ENCODE results near the gene ATF7.

Gene ATF7

DNA sequence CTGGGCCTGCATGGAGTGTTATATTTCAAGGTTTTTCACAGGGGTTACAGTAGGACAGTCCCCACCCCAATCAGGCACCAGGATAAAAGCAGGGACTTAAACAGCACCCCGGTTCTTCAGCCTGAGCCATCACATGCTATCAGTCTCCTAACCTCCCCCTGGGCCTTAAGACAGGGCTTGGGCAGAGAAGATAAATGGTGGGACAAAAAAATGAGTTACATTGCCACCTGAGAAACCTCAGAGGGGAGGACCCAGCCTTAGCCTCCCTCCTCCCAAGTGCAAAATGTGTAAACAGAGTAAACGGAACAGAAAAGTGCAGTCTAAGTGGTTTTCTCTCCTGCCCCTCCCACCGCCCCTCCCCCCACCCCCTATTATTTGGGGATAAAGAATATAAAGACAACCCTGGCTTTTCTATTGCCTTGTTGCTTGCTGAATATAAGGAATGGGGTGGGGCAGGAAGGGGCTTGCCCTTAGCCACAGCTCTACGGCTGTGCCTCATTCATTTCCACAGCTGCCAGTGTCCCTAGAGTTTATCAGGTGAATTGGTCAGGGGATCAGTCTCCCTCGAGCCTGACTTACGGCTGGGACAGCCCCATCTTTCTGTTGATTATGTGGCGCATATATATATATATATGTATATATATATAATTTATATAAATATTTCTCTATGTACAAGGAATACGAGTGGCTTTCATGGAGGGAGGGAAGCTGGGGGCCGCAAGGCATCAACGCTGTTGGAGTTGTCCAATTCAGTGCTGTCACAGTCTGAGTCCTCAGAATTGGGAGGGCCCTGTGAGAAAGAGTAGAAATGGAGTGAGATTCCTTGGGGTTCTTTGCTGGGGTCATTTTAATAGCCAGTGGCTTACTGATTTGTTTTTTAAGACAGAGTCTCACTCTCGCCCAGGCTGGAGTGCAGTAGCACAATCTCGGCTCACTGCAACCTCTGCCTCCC is 145.4 kb downstream of the ATF7 start:
- no peak for DNase-seq

GRCh38 chr12:53479331-53479730 is 146.9 kb downstream of the ATF7 start:
- DNase-seq: no peak

- DNase-seq: no peak
Measured at GRCh38 chr12:53478865-53479264, 147.3 kb downstream of the ATF7 start.

DNA sequence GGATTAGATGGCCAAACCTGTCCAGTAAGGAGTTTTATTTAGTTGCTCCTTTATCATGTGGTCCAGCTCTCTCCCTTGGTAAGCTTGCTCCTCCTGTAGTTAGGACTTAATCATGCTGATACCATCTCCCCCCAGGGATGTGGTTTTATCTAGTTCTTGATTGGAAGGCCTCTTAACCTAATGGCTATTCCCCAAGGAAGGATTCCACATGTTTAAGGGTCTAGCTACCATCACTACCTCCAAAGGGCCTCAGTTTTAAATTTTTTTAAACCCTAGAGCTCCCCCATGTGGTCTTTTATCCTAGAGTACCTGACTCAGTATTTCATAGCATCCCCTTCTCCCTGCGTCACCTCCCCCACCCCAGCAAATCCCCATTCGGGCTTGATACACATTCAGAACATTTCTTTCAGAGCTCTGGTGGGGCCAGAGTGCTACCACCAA is 149.4 kb downstream of the ATF7 start:
- no peak for DNase-seq

GRCh38 chr12:53474819-53475218 is 151.4 kb downstream of the ATF7 start:
- no peak for DNase-seq

- no peak for DNase-seq
Measured at GRCh38 chr12:53474077-53474476, 152.1 kb downstream of the ATF7 start.

GRCh38 chr12:53472056-53472582 is 154.1 kb downstream of the ATF7 start:
- no peak for DNase-seq

GRCh38 chr12:53468282-53468681 is 157.9 kb downstream of the ATF7 start:
- DNase-seq: no peak

GRCh38 chr12:53467880-53468279 is 158.3 kb downstream of the ATF7 start:
- DNase-seq: no peak

DNA sequence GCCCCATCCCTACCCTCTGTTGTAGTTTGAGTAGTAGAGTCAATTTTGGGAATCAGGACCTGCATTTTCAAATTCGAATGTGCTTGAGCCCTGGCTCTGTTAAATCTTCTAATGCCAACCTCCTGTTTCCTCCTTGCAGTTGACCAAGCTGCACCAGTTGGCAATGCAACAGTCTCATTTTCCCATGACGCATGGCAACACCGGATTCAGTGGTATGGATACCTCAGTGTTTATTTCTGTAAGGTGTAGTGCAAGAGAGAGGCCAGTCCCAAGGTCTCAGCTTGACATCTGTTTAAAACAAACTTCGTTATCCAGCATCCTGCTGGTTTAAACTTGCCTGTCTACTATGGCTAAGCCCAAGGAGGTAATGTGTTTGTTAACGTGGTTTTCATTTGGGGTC is 159.1 kb downstream of the ATF7 start:
- DNase-seq: no peak

DNA sequence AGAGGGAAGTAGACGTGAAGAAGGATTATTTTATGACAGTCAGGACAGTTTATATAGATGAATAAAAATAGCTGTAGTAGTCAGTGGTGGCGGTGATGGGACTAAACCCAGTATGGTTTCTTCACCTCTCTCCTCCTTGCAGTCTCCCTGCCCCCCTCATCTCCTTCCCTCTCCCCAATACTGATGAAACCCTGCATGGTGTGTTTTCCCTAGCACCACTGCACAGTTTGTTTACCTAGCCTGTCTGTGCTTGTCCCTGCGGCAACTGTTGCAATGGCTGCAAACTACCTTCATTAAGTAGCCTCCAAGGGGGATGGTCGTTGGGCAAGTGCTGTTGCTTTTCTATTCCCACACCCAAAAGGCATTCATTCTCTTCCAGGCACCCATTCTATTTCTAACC is 159.5 kb downstream of the ATF7 start:
- DNase-seq: no peak

DNA sequence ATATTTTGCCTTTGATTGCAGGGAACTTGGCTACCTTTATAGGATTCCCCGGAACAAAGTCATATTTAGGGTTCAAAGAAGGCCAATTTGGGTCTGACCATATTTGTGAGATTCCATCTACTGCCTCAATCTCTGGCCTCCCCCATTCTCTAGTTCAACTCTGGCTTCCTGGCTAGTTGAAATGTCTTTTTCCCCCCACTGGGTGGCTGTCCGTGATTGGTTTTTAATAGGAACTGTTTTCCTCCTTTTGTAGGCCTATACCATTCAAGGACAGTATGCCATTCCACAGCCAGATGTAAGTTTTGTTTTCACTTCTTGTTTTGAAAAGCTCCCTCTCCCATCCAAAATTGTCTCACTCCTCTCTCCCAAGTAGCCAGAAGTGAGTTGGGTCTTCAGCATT is 160.5 kb downstream of the ATF7 start:
- no peak for DNase-seq

DNA sequence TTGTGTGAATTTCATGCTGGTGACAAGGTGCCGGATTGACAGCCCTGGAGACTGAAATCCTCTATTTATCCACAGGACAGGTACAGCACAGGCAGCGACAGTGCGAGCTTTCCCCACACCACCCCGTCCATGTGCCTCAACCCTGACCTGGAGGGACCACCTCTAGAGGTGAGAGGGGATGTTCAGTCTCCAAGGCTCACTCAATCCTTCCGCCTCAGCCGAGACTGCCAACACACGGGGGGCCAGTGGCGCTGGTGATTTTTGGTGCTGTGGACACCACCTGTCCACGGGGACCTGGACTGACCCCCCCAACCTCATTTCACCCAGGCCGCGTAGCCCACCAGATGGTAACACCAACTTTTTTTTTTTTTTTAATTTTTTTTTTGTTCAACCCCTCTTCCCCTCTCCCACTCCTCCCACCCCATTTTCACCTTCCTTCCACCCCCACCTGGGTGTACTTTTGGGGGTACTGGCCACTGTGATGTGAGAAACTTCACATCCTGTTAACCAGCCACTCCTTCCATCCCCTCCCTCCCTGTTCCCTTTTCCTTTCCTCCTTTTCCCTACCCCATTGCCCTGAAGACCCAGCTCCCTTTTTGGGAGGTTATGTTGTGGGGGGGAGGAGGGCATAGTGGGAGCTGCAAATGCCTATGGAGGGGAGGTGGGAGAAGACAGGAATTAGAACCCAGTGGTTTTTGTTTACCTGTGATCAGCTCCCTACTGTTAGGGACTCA is 161.3 kb downstream of the ATF7 start:
- DNase-seq: no peak

DNA sequence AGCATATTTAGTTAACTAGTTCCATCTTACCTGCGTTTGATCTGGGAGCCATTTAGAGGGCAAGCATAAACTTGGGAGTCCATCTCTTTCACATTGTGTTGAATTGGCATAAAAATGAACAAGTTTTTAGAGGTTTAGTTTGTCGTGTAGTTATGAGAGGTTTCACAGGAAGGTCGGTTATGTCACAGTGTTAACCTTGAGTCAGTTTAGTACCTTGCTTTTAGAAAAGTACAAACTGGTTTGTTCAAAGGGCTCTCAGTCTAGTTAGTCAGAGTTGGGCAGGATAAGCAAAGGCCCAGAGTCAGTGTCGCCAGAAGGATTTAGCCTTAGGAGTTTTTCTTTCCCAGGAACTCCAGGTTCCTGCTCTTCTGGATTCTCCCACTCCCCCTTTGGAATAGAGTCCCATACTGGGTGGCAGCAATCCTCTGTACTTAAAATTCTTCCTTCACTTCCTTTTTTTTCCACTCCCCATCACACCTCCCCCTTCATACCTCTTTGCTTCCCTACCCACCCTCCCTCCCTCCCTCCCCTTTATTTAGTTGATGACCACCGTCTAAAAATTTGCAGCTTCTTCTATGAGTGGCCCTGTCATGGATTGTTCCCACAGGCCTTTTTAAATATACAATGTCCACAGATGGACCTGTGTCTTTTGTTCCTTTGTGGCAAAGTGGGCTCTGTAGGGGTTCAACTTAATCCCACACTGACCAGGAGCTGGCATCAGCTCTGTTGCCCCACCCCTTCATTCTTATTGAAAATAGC is 162.2 kb downstream of the ATF7 start:
- no peak for DNase-seq

DNA sequence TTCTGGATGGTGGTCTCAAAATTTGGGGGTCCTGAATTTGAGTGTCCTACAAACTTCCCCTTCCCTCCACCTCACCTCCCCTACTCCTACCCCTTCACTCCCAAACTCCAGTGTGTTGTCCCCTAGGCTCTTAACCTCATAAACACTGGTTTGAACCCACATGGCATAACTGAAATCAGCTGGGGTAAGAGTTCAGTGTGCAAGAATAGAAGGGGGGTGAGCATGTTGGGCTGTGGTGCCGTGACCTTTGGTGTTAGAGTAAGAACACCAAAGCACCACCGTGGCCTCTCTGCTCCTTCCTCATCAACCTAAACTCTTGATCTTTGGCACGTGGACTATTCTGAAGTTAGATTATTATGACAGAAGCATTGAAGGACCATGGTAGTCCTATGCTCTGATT is 163.2 kb downstream of the ATF7 start:
- DNase-seq: peak; percentile 47

DNA sequence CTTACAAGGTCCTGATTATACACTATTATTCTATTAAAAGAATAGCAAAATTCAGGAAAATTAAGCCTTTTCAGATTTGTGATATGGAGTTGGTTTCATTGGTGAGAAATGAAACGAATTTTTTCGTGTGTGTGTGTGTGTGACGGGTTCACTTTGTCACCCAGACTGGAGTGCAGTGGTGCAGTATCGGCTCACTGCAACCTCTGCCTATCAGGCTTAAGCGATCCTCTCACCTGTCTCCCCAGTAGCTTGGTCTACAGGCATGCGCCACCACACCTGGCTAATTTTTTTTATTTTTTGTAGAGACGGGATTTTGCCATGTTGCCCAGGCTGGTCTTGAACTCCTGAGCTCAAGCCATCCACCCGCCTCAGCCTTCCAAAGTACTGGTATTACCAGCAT is 164.6 kb downstream of the ATF7 start:
- peak; percentile 45 for DNase-seq

- peak; percentile 49 for DNase-seq
Measured at GRCh38 chr12:53461059-53461458, 165.1 kb downstream of the ATF7 start.

GRCh38 chr12:53459097-53459496 is 167.1 kb downstream of the ATF7 start:
- DNase-seq: no peak
